Liver (tissue), 9 donors: Measurements from ENCODE around the gene CSE1L. TPM values are rescaled to one million over a fixed set of nuclear protein-coding genes. Genes with fewer than 3 reads are reported as not detected.

Source experiments
- DNase-seq: peaks from one replicate; pipeline ENCODE4 v3.0.0-alpha.2; 2017; ENCODE audit warnings: low spot score
- H3K27ac ChIP-seq, 2 donors: one replicate each; pipeline ENCODE4 v1.7.0; 2013; ENCODE audit warnings: inconsistent platforms in 2 of 2, low read length in 2 of 2, control low read depth in 1 of 2, low read depth in 1 of 2, mild to moderate bottlenecking in 1 of 2
- H3K27me3 ChIP-seq, 4 donors: one replicate each; pipeline versions ENCODE4 v1.6.1 to v1.7.0; 2013; ENCODE audit warnings: low read length in 3 of 4, inconsistent platforms in 1 of 4, mild to moderate bottlenecking in 1 of 4, moderate library complexity in 1 of 4; ENCODE audit not compliant: control insufficient read depth in 4 of 4, insufficient read depth in 4 of 4
- H3K36me3 ChIP-seq, 4 donors: one replicate each; pipeline versions ENCODE4 v1.6.1 to v1.7.0; 2013; ENCODE audit warnings: low read length in 3 of 4, mild to moderate bottlenecking in 3 of 4, low read depth in 1 of 4, moderate library complexity in 1 of 4; ENCODE audit not compliant: control insufficient read depth in 4 of 4, insufficient read depth in 3 of 4
- H3K4me1 ChIP-seq, 4 donors: one replicate each; pipeline versions ENCODE4 v1.6.1 to v1.7.0; 2013; ENCODE audit warnings: low read length in 3 of 4, mild to moderate bottlenecking in 3 of 4, moderate library complexity in 1 of 4; ENCODE audit not compliant: control insufficient read depth in 4 of 4, insufficient read depth in 4 of 4
- H3K4me3 ChIP-seq, 3 donors: one replicate each; pipeline versions ENCODE4 v1.6.1 to v1.7.0; 2013; ENCODE audit warnings: low read length in 3 of 3, control low read depth in 1 of 3, low read depth in 1 of 3, mild to moderate bottlenecking in 1 of 3
- H3K9ac ChIP-seq, 2 donors: one replicate each; pipeline ENCODE4 v1.7.0; 2013; ENCODE audit warnings: low read length in 2 of 2, mild to moderate bottlenecking in 2 of 2, moderate library complexity in 2 of 2, control low read depth in 1 of 2, low read depth in 1 of 2
- H3K9me3 ChIP-seq, 4 donors: one replicate each; pipeline versions ENCODE4 v1.6.1 to v1.7.0; 2013; ENCODE audit warnings: low read length in 3 of 4; ENCODE audit not compliant: control insufficient read depth in 4 of 4
- GABPA ChIP-seq, 2 donors: IDR thresholded peaks in 1 of 2; conservative IDR thresholded peaks in 1 of 2; 2 replicates each; pipeline ENCODE4 v1.6.1; 2016; ENCODE audit warnings: antibody characterized with exemption in 2 of 2, mild to moderate bottlenecking in 1 of 2, moderate library complexity in 1 of 2
- HNF4A ChIP-seq, 2 donors: conservative IDR thresholded peaks; 2 replicates each; pipeline ENCODE4 v1.6.1; 2016; ENCODE audit warnings: antibody characterized with exemption in 2 of 2, mild to moderate bottlenecking in 2 of 2
- HNF4G ChIP-seq: IDR thresholded peaks from 2 replicates; pipeline ENCODE4 v1.6.1; 2016; ENCODE audit warnings: antibody characterized with exemption
- NR2F2 ChIP-seq: IDR thresholded peaks from 2 replicates; pipeline ENCODE4 v1.6.1; 2016; ENCODE audit warnings: antibody characterized with exemption
- RAD21 ChIP-seq, 2 donors: IDR thresholded peaks; 2 replicates each; pipeline ENCODE4 v1.6.1; 2016; ENCODE audit warnings: antibody characterized with exemption in 2 of 2, mild to moderate bottlenecking in 2 of 2
- TAF1 ChIP-seq: conservative IDR thresholded peaks from 2 replicates; pipeline ENCODE4 v1.6.1; 2016; ENCODE audit warnings: antibody characterized with exemption, mild to moderate bottlenecking
- YY1 ChIP-seq: IDR thresholded peaks from 2 replicates; pipeline ENCODE4 v1.6.1; 2016; ENCODE audit warnings: antibody characterized with exemption, mild to moderate bottlenecking
- WGBS: extraction: QIAGEN DNeasy Blood & Tissue Kit; methylation state at CpG from one replicate; pipeline ENCODE4 v1.1.7; 2013; 5-methylcytosine and 5-hydroxymethylcytosine counted together
- polyA plus RNA-seq, 2 donors: library from polyadenylated mRNA; stranded (reverse) in 1 of 2; unstranded in 1 of 2; fragments of 200-250 nt in 1 of 2; fragments of >200 nt in 1 of 2; fragmentation: Nextera tagmentation in 1 of 2; extraction: Ambion mirVana in 1 of 2; gene quantifications; one replicate each; pipeline versions ENCODE4 v1.2.1 to v1.2.3, GENCODE V29; 2013 to 2015
- total RNA-seq, 2 donors: library from RNA; depleted of rRNA; stranded (reverse); fragments of >200 nt; gene quantifications; one replicate each; pipeline ENCODE4 v1.2.3, GENCODE V29; 2014
- TF ChIP-seq, protein P1 (sequence below): IDR thresholded peaks from 2 replicates; pipeline ENCODE4 v1.6.1; 2016; ENCODE audit warnings: antibody characterized with exemption
- TF ChIP-seq, protein P2 (sequence below): IDR thresholded peaks from 2 replicates; pipeline ENCODE4 v1.6.1; 2016; ENCODE audit warnings: antibody characterized with exemption
- TF ChIP-seq, protein P3 (sequence below): fragments of 150-350 bp; IDR thresholded peaks from 2 replicates; pipeline ENCODE4 v1.5.1; 2017; ENCODE audit warnings: improper control_type of control experiment, low read depth, low read length; ENCODE audit not compliant: missing input control
- TF ChIP-seq, protein P4 (sequence below): IDR thresholded peaks from 2 replicates; pipeline ENCODE4 v1.6.1; 2016; ENCODE audit warnings: antibody characterized with exemption
- donor health status: healthy.
- donor health status: healthy.
- donor health status: healthy.
- donor health status: healthy.
- donor health status: healthy.

The CSE1L gene
- total and polyA plus RNA-seq, 4 donors: 13.1 to 48.8 (median 19.3) TPM

DNA sequence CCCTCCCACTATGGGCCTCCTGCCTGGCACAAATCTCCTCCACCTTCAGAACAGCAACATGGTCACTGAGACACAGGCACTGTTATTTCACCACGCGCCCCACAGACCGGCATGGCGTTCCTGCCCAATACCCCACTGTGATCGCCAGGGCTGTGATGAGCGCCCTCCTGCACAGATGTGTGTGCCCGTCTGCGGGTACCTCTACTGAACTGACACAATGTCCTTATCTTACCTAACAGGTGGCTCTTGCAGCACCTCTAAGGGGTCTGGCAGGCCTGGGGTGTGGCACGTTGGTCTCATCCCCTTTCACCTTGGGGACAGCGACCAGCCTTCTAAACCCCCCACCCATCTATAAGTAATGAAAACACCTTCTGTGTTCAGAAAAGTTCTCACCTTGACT, 77.9 kb downstream of the CSE1L start:
- Histone ChIP-seq H3K27ac (no peak overlapping the region), H3K36me3 (peaks cover 10 to 47% (median 41%) of the 10 kb centered on the region in 4 donors), H3K4me1 (no peaks in the 10 kb centered on the region), H3K9ac (no peak overlapping the region), H3K9me3 (no peaks in the 10 kb centered on the region), H3K27me3 (no peaks in the 10 kb centered on the region), H3K4me3 (no peak overlapping the region)
- DNase-seq: no peak
- TF ChIP-seq GABPA (IDR thresholded peaks at IDR 0.05 in 1 of 2, conservative IDR thresholded peaks at IDR 0.05 in 1 of 2) (no peak), HNF4G (no peak), YY1 (no peak), NR2F2 (no peak), HNF4A (conservative IDR thresholded peaks at IDR 0.05) (no peak)
- TF ChIP-seq, protein P1, sequence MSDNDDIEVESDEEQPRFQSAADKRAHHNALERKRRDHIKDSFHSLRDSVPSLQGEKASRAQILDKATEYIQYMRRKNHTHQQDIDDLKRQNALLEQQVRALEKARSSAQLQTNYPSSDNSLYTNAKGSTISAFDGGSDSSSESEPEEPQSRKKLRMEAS: no peak
- TF ChIP-seq, protein P2, sequence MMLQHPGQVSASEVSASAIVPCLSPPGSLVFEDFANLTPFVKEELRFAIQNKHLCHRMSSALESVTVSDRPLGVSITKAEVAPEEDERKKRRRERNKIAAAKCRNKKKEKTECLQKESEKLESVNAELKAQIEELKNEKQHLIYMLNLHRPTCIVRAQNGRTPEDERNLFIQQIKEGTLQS: no peak
- 98% methylated on average over 10 of the region's 10 CpGs for WGBS

DNA sequence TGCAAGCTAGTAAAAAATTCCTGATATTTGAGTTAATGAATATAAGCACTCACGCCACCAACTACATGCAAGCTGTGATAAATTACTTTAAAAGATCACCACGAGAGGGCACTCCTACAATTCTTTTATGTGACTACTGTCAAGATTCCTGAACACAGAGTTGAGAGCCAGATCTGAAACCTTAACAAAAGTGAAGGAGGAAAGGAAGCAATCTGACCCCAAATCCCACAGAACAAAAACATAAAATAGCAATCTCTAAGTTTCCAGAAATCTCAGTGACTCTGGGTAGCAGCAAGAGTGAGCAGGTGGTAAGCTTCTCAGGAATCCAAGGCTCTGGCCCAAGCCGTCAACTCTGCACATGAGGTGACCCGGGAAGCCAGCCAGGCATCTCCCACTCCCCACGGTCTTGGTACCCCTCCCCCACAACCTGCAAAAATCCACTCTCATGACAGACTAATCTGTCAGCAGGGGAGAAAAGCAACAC, 86.9 kb downstream of the CSE1L start:
- H3K27ac ChIP-seq: no peak overlapping the region
- 43% methylated on average over 5 of the region's 5 CpGs for WGBS

More for the DNA sequence above, 86.9 kb downstream of the CSE1L start:
- DNase-seq: no peak
- Histone ChIP-seq H3K9me3 (no peaks in the 10 kb centered on the region), H3K4me1 (peaks cover 0 to 6% (median 4%) of the 10 kb centered on the region in 4 donors), H3K36me3 (peaks cover 3 to 32% (median 15%) of the 10 kb centered on the region in 4 donors), H3K27me3 (no peaks in the 10 kb centered on the region), H3K4me3 (no peak overlapping the region), H3K9ac (no peak overlapping the region)
- TF ChIP-seq, protein P2: no peak
- peak; percentile 85 to 87 for TF ChIP-seq RAD21 (IDR thresholded peaks at IDR 0.05)
- TF ChIP-seq GABPA (IDR thresholded peaks at IDR 0.05 in 1 of 2, conservative IDR thresholded peaks at IDR 0.05 in 1 of 2): no peak
- TF ChIP-seq TAF1: no peak
- TF ChIP-seq, protein P3, sequence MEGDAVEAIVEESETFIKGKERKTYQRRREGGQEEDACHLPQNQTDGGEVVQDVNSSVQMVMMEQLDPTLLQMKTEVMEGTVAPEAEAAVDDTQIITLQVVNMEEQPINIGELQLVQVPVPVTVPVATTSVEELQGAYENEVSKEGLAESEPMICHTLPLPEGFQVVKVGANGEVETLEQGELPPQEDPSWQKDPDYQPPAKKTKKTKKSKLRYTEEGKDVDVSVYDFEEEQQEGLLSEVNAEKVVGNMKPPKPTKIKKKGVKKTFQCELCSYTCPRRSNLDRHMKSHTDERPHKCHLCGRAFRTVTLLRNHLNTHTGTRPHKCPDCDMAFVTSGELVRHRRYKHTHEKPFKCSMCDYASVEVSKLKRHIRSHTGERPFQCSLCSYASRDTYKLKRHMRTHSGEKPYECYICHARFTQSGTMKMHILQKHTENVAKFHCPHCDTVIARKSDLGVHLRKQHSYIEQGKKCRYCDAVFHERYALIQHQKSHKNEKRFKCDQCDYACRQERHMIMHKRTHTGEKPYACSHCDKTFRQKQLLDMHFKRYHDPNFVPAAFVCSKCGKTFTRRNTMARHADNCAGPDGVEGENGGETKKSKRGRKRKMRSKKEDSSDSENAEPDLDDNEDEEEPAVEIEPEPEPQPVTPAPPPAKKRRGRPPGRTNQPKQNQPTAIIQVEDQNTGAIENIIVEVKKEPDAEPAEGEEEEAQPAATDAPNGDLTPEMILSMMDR: peak; percentile 58
- TF ChIP-seq, protein P4, sequence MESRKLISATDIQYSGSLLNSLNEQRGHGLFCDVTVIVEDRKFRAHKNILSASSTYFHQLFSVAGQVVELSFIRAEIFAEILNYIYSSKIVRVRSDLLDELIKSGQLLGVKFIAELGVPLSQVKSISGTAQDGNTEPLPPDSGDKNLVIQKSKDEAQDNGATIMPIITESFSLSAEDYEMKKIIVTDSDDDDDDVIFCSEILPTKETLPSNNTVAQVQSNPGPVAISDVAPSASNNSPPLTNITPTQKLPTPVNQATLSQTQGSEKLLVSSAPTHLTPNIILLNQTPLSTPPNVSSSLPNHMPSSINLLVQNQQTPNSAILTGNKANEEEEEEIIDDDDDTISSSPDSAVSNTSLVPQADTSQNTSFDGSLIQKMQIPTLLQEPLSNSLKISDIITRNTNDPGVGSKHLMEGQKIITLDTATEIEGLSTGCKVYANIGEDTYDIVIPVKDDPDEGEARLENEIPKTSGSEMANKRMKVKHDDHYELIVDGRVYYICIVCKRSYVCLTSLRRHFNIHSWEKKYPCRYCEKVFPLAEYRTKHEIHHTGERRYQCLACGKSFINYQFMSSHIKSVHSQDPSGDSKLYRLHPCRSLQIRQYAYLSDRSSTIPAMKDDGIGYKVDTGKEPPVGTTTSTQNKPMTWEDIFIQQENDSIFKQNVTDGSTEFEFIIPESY: no peak
